Smooth muscle cell (in vitro differentiated cells): ENCODE measurements around the gene TIPIN. TPM values are rescaled to one million over a fixed set of nuclear protein-coding genes. Genes with fewer than 3 reads are reported as not detected.

Source experiments
- DNase-seq: peaks from one replicate; lab custom pipeline; 2025; ENCODE audit not compliant: unreplicated experiment; lab: John Stamatoyannopoulos, UW
- H2AFZ ChIP-seq: fragments of 200-600 bp; sonication (generic); 2 replicates; pipeline ENCODE4 v1.6.0; 2016; ENCODE audit warnings: antibody characterized with exemption, low read depth, mild to moderate bottlenecking
- H3F3A ChIP-seq: fragments of 200-600 bp; sonication (generic); 2 replicates; pipeline ENCODE4 v1.6.0; 2017; ENCODE audit warnings: antibody characterized with exemption, low read depth
- H3K27ac ChIP-seq: fragments of 200-600 bp; sonication (generic); 2 replicates; pipeline ENCODE4 v1.5.1; 2016; ENCODE audit warnings: low read depth, mild to moderate bottlenecking
- H3K27me3 ChIP-seq: fragments of 200-600 bp; sonication (generic); 2 replicates; pipeline ENCODE4 v1.6.1; 2016; ENCODE audit warnings: low read depth, mild to moderate bottlenecking
- H3K36me3 ChIP-seq: fragments of 200-600 bp; sonication (generic); 2 replicates; pipeline ENCODE4 v1.5.1; 2016; ENCODE audit warnings: low read depth
- H3K4me1 ChIP-seq: fragments of 200-600 bp; sonication (generic); 2 replicates; pipeline ENCODE4 v1.5.1; 2016; ENCODE audit warnings: low read depth
- H3K4me2 ChIP-seq: fragments of 200-600 bp; sonication (generic); 2 replicates; pipeline ENCODE4 v1.6.0; 2016; ENCODE audit warnings: mild to moderate bottlenecking
- H3K4me3 ChIP-seq: fragments of 200-600 bp; sonication (generic); 2 replicates; pipeline ENCODE4 v1.5.1; 2016; ENCODE audit warnings: mild to moderate bottlenecking
- H3K79me2 ChIP-seq: fragments of 200-600 bp; sonication (generic); 2 replicates; pipeline ENCODE4 v1.6.0; 2016; ENCODE audit warnings: low read depth, mild to moderate bottlenecking
- H3K9ac ChIP-seq: fragments of 200-600 bp; sonication (generic); 2 replicates; pipeline ENCODE4 v1.6.0; 2016; ENCODE audit warnings: low read depth
- H3K9me3 ChIP-seq: fragments of 200-600 bp; sonication (generic); replicated peaks from 2 replicates; pipeline ENCODE4 v1.5.1; 2016; ENCODE audit warnings: low read depth
- H4K20me1 ChIP-seq: fragments of 200-600 bp; sonication (generic); 2 replicates; pipeline ENCODE4 v1.6.0; 2016; ENCODE audit warnings: low read depth
- CTCF ChIP-seq: fragments of 200-600 bp; sonication (generic); IDR thresholded peaks from 2 replicates; pipeline ENCODE4 v1.5.1; 2017; ENCODE audit warnings: borderline replicate concordance, mild to moderate bottlenecking, antibody characterized with exemption; ENCODE audit not compliant: insufficient read depth, poor library complexity, severe bottlenecking
- WGBS: methylation state at CpG from one replicate; pipeline ENCODE4 v1.1.7; 2016; ENCODE audit warnings: low lambda C conversion rate; 5-methylcytosine and 5-hydroxymethylcytosine counted together
- polyA plus RNA-seq: library from polyadenylated mRNA; unstranded; fragments of >200 nt; fragmentation: Nextera tagmentation; extraction: Ambion mirVana; gene quantifications from 2 replicates; pipeline ENCODE4 v1.2.1, GENCODE V29; 2016
- total RNA-seq: library from RNA; depleted of rRNA; stranded (reverse); fragments of >200 nt; gene quantifications from 2 replicates; pipeline ENCODE4 v1.2.3, GENCODE V29; 2014

The TIPIN gene
- total and polyA plus RNA-seq, 2 experiments from 2014 or later, result 9.8 to 9.9 TPM

- 92% methylated on average over 8 of the region's 8 CpGs for WGBS
- DNase-seq, result no peak
- Histone ChIP-seq H3K4me3 (no peak overlapping the region), H3K79me2 (peaks cover 97% of the 10 kb centered on the region), H3K27me3 (no peaks in the 10 kb centered on the region), H3K9me3 (no peaks in the 10 kb centered on the region), H4K20me1 (peaks cover 97% of the 10 kb centered on the region), H3F3A (no peaks in the 10 kb centered on the region), H3K4me2 (no peak overlapping the region), H3K36me3 (no peaks in the 10 kb centered on the region), H2AFZ (no peak overlapping the region), H3K4me1 (peaks cover 7% of the 10 kb centered on the region), H3K27ac (no peak overlapping the region), H3K9ac (no peak overlapping the region)
- no peak for TF ChIP-seq CTCF
Observed at GRCh38 chr15:66401130-66402021, 44.9 kb upstream of the TIPIN start.

GRCh38 chr15:66400351-66400774 lies 43.9 kb upstream of the TIPIN start:
- Histone ChIP-seq H3K36me3 (no peaks in the 10 kb centered on the region), H3K4me3 (no peak overlapping the region), H3K27ac (no peak overlapping the region), H3F3A (no peaks in the 10 kb centered on the region), H3K9me3 (no peaks in the 10 kb centered on the region), H3K9ac (no peak overlapping the region), H3K27me3 (no peaks in the 10 kb centered on the region), H3K4me2 (no peak overlapping the region), H2AFZ (no peak overlapping the region), H3K4me1 (peaks cover 7% of the 10 kb centered on the region), H4K20me1 (peaks cover 97% of the 10 kb centered on the region), H3K79me2 (peaks cover 97% of the 10 kb centered on the region)
- 98% methylated on average over 3 of the region's 3 CpGs for WGBS
- DNase-seq, result no peak
- TF ChIP-seq CTCF, result no peak

GRCh38 chr15:66399276-66399675 lies 42.8 kb upstream of the TIPIN start:
- peaks cover 97% of the 10 kb centered on the region for H4K20me1 ChIP-seq

More at GRCh38 chr15:66399276-66399675, 42.8 kb upstream of the TIPIN start:
- H3K4me3 ChIP-seq, result no peak overlapping the region
- H3F3A ChIP-seq, result no peaks in the 10 kb centered on the region
- DNase-seq, result no peak
- TF ChIP-seq CTCF, result no peak
- no peak overlapping the region for H3K9ac ChIP-seq
- peaks cover 7% of the 10 kb centered on the region for H3K4me1 ChIP-seq
- peaks cover 97% of the 10 kb centered on the region for H3K79me2 ChIP-seq
- no peaks in the 10 kb centered on the region for H3K9me3 ChIP-seq
- no peak overlapping the region for H2AFZ ChIP-seq
- H3K36me3 ChIP-seq, result no peaks in the 10 kb centered on the region
- H3K27me3 ChIP-seq, result no peaks in the 10 kb centered on the region
- WGBS, result 90% methylated on average over 8 of the region's 8 CpGs
- H3K27ac ChIP-seq, result no peak overlapping the region
- no peak overlapping the region for H3K4me2 ChIP-seq
